Activated CD8-positive, alpha-beta memory T cell treated with anti-CD3 and anti-CD28 coated beads, Interleukin-2, amount 50 U/mL, for 48 hours (primary cell): Measurements from ENCODE around the gene MICA.
"Not testable (repeated sequence)": the region's sequence is repeated elsewhere in the genome, so short reads cannot be mapped to it uniquely, and the experiment has no call there.

ENCODE experiments used
- DNase-seq: peaks from one replicate; pipeline ENCODE4 v3.0.0-alpha.2; 2020

MICA gene

GRCh38 chr6:31403283-31404060 lies at the start of gene MICA:
Gene MICA (plus strand): TSS chr6:31403595. CDS start chr6:31403633, 38 bp downstream.
- peak; percentile 86 for DNase-seq

- DNase-seq: no peak
Measured at GRCh38 chr6:31354158-31354863, 49.1 kb upstream of the MICA start.

GRCh38 chr6:31354864-31355582 lies 48.4 kb upstream of the MICA start:
- DNase-seq: no peak

- DNase-seq: no peak
Measured at GRCh38 chr6:31355583-31355948, 47.8 kb upstream of the MICA start.

- peak; percentile 69 for DNase-seq
Measured at GRCh38 chr6:31356216-31356945, 47.0 kb upstream of the MICA start.

- peak; percentile 76 for DNase-seq
Measured at GRCh38 chr6:31356946-31357466, 46.4 kb upstream of the MICA start, which contains the start of gene HLA-B. Gene HLA-B (minus strand): TSS chr6:31357179. CDS start chr6:31357158, 21 bp downstream.

- no peak for DNase-seq
Measured at GRCh38 chr6:31357886-31358285, 45.5 kb upstream of the MICA start.

- DNase-seq: no peak
Measured at GRCh38 chr6:31358302-31358701, 45.1 kb upstream of the MICA start.

- no peak for DNase-seq
Measured at GRCh38 chr6:31359581-31359980, 43.8 kb upstream of the MICA start.

- DNase-seq: no peak
Measured at GRCh38 chr6:31362751-31363150, 40.6 kb upstream of the MICA start.

- no peak for DNase-seq
Measured at GRCh38 chr6:31363811-31364210, 39.6 kb upstream of the MICA start.

- DNase-seq: no peak
Measured at GRCh38 chr6:31365864-31366263, 37.5 kb upstream of the MICA start.

GRCh38 chr6:31366693-31367470 lies 36.5 kb upstream of the MICA start:
- peak; percentile 98 for DNase-seq

- no peak for DNase-seq
Measured at GRCh38 chr6:31368461-31368860, 34.9 kb upstream of the MICA start.

GRCh38 chr6:31374118-31374517 lies 29.3 kb upstream of the MICA start:
- DNase-seq: not testable (repeated sequence)

- DNase-seq: no peak
Measured at GRCh38 chr6:31375699-31376098, 27.7 kb upstream of the MICA start.

GRCh38 chr6:31377029-31377428 lies 26.4 kb upstream of the MICA start:
- DNase-seq: no peak

- no peak for DNase-seq
Measured at GRCh38 chr6:31378062-31378720, 25.2 kb upstream of the MICA start.

- DNase-seq: no peak
Measured at GRCh38 chr6:31378721-31379103, 24.7 kb upstream of the MICA start.

GRCh38 chr6:31379850-31380249 lies 23.5 kb upstream of the MICA start:
- DNase-seq: no peak

GRCh38 chr6:31381666-31382065 lies 21.7 kb upstream of the MICA start:
- no peak for DNase-seq
